Left renal pelvis (tissue), 4 donors: ENCODE measurements around the gene PAXX. TPM values are rescaled to one million over a fixed set of nuclear protein-coding genes. Genes with fewer than 3 reads are reported as not detected.

Source experiments
- DNase-seq, 4 donors: peaks; one replicate each; pipeline ENCODE4 v3.0.0-alpha.2; 2013; ENCODE audit warnings: low read depth in 4 of 4, low spot score in 3 of 4
- polyA plus RNA-seq, 4 donors: library from polyadenylated mRNA; unstranded; fragments of 120-200 nt; gene quantifications; one replicate each; pipeline ENCODE4 v1.2.1, GENCODE V29; 2013; ENCODE audit not compliant: insufficient read length in 4 of 4

The PAXX gene
- polyA plus RNA-seq, 4 donors, result 22.4 to 46.5 (median 28.3) TPM

- DNase-seq, result no peak
Measured at GRCh38 chr9:136980669-136981478, 11.3 kb upstream of the PAXX start.

GRCh38 chr9:136981588-136982231 lies 10.5 kb upstream of the PAXX start:
- DNase-seq, result no peak

GRCh38 chr9:136982232-136983051 lies 9.8 kb upstream of the PAXX start, which contains the start of gene LCNL1:
Gene LCNL1 (plus strand): TSS chr9:136982993. CDS start chr9:136983587, 594 bp downstream.
- no peak for DNase-seq

GRCh38 chr9:136983167-136983566 lies 9.1 kb upstream of the PAXX start:
- no peak for DNase-seq

- DNase-seq, result no peak
Measured at GRCh38 chr9:136983656-136984314, 8.4 kb upstream of the PAXX start.

GRCh38 chr9:136984464-136985026 lies 7.7 kb upstream of the PAXX start:
- DNase-seq, result no peak

- DNase-seq, result no peak
Measured at GRCh38 chr9:136985027-136985602, 7.1 kb upstream of the PAXX start.

- no peak for DNase-seq
Measured at GRCh38 chr9:136985853-136986252, 6.4 kb upstream of the PAXX start.

- DNase-seq, result no peak
Measured at GRCh38 chr9:136988872-136989271, 3.4 kb upstream of the PAXX start.

GRCh38 chr9:136990242-136990911 lies 1.8 kb upstream of the PAXX start:
- DNase-seq, result no peak

- no peak for DNase-seq
Measured at GRCh38 chr9:136992819-136993369, 672 bp downstream of the PAXX start.

GRCh38 chr9:136994180-136994887 lies 2.1 kb downstream of the PAXX start:
- no peak for DNase-seq

- DNase-seq, result no peak
Measured at GRCh38 chr9:136994888-136995230, 2.6 kb downstream of the PAXX start.

- no peak for DNase-seq
Measured at GRCh38 chr9:136995362-136995761, 3.1 kb downstream of the PAXX start.

GRCh38 chr9:136995772-136996311 lies 3.6 kb downstream of the PAXX start:
- DNase-seq, result no peak

GRCh38 chr9:136996361-136997292 lies 4.4 kb downstream of the PAXX start, which contains the start of gene CLIC3:
Gene CLIC3 (minus strand): TSS chr9:136996568. CDS start chr9:136996543, 25 bp downstream.
- DNase-seq, result no peak

GRCh38 chr9:136997371-136997770 lies 5.1 kb downstream of the PAXX start:
- DNase-seq, result no peak
